H1 (cell line): ENCODE measurements around the gene ZNF805. TPM values are rescaled to one million over a fixed set of nuclear protein-coding genes. Genes with fewer than 3 reads are reported as not detected.

Experiments
- CTCF ChIA-PET: fragments of 300-600 bp; sonication (Branson Sonifier 250); formaldehyde crosslinking; loops from one replicate; lab custom pipeline; 2021; ENCODE audit not compliant: partially characterized antibody; lab: Charles Lee
- POLR2A ChIA-PET: fragments of 300-600 bp; sonication (Branson Sonifier 250); formaldehyde crosslinking; loops from one replicate; lab custom pipeline; 2021; ENCODE audit warnings: inconsistent platforms; ENCODE audit not compliant: partially characterized antibody; lab: Charles Lee
- DNase-seq, 2 experiments: peaks; one replicate each; pipeline versions ENCODE4 v3.0.0 to v3.0.0-alpha.2; 2010 to 2022; ENCODE audit warnings: low spot score in 2 of 2, low read depth in 1 of 2, mixed read lengths in 1 of 2
- FAIRE-seq: peaks from 2 replicates; lab custom pipeline; 2011; peaks lifted over from hg19 to GRCh38; lab: Jason Lieb, UNC
- H2AFZ ChIP-seq: 2 replicates; pipeline ENCODE4 v1.8.1; 2012; ENCODE audit warnings: low read length, inconsistent platforms
- H2AK5ac ChIP-seq: 2 replicates; pipeline ENCODE4 v1.6.1; 2013; ENCODE audit warnings: low read depth, low read length
- H2BK120ac ChIP-seq: replicated peaks from 2 replicates; pipeline ENCODE3; 2013; ENCODE audit warnings: low read depth, low read length, inconsistent platforms
- H2BK12ac ChIP-seq: 2 replicates; pipeline ENCODE4 v1.6.1; 2013; ENCODE audit warnings: low read depth, low read length
- H2BK15ac ChIP-seq: 2 replicates; pipeline ENCODE4 v1.6.1; 2013; ENCODE audit warnings: low read length
- H2BK20ac ChIP-seq: 2 replicates; pipeline ENCODE4 v1.6.1; 2013; ENCODE audit warnings: low read length
- H2BK5ac ChIP-seq: 2 replicates; pipeline ENCODE4 v1.6.1; 2013; ENCODE audit warnings: low read depth, low read length
- H3K14ac ChIP-seq: 2 replicates; pipeline ENCODE4 v1.6.1; 2013; ENCODE audit warnings: inconsistent platforms; ENCODE audit not compliant: insufficient read length
- H3K18ac ChIP-seq: 2 replicates; pipeline ENCODE4 v1.6.1; 2013; ENCODE audit warnings: low read length; ENCODE audit errors: extremely low read depth
- H3K23ac ChIP-seq: 2 replicates; pipeline ENCODE4 v1.6.1; 2013; ENCODE audit warnings: inconsistent platforms; ENCODE audit not compliant: insufficient read length
- H3K23me2 ChIP-seq: 2 replicates; pipeline ENCODE4 v1.6.1; 2013; ENCODE audit warnings: low read depth, low read length
- H3K27ac ChIP-seq: 2 replicates; pipeline ENCODE4 v1.6.1; 2011; ENCODE audit warnings: low read depth, low read length, inconsistent platforms
- H3K27me3 ChIP-seq, 4 experiments: replicated peaks in 1 of 4; 1 replicate in 1 of 4; 2 replicates in 3 of 4; pipeline versions ENCODE4 v1.6.1 to v1.8.1; 2011 to 2013; ENCODE audit warnings: low read length in 3 of 4, mild to moderate bottlenecking in 3 of 4, inconsistent platforms in 2 of 4, mixed read lengths in 2 of 4, moderate library complexity in 1 of 4; ENCODE audit not compliant: control insufficient read depth in 3 of 4, insufficient read depth in 3 of 4; ENCODE audit errors: extremely low read depth in 1 of 4
- H3K36me3 ChIP-seq, 4 experiments: 2 replicates each; pipeline versions ENCODE4 v1.6.1 to v1.8.1; 2011 to 2013; ENCODE audit warnings: mild to moderate bottlenecking in 4 of 4, low read length in 3 of 4, moderate library complexity in 2 of 4, control low read depth in 1 of 4, inconsistent platforms in 1 of 4; ENCODE audit not compliant: insufficient read depth in 4 of 4, control insufficient read depth in 2 of 4
- H3K4ac ChIP-seq: replicated peaks from 2 replicates; pipeline ENCODE3; 2013; ENCODE audit warnings: low read length, low read depth, mixed read lengths, inconsistent platforms; ENCODE audit not compliant: insufficient read length
- H3K4me1 ChIP-seq, 4 experiments: replicated peaks in 1 of 4; 1 replicate in 1 of 4; 2 replicates in 3 of 4; pipeline versions ENCODE4 v1.6.1 to v1.8.1; 2011 to 2013; ENCODE audit warnings: low read length in 3 of 4, inconsistent platforms in 2 of 4, mixed read lengths in 1 of 4; ENCODE audit not compliant: insufficient read depth in 4 of 4, control insufficient read depth in 3 of 4
- H3K4me2 ChIP-seq, 2 experiments: 2 replicates each; pipeline versions ENCODE4 v1.6.1 to v1.8.1; 2011 to 2013; ENCODE audit warnings: low read depth in 2 of 2, low read length in 2 of 2, control low read depth in 1 of 2, inconsistent platforms in 1 of 2, mild to moderate bottlenecking in 1 of 2; ENCODE audit not compliant: insufficient read depth in 1 of 2
- H3K4me3 ChIP-seq, 4 experiments: fragments of 200-600, 300-600 bp in 1 of 4; sonication (generic), shearing (Covaris generic), sonication (Bioruptor Twin) in 1 of 4; 2 replicates each; pipeline versions ENCODE4 v1.5.1 to v1.8.1; 2011 to 2016; ENCODE audit warnings: low read length in 4 of 4, low read depth in 3 of 4, control low read depth in 2 of 4, inconsistent platforms in 2 of 4, mild to moderate bottlenecking in 2 of 4, mixed read lengths in 1 of 4, moderate library complexity in 1 of 4; ENCODE audit not compliant: insufficient read depth in 2 of 4; ENCODE audit errors: extremely low read depth in 1 of 4
- H3K56ac ChIP-seq: replicated peaks from 2 replicates; pipeline ENCODE3; 2013; ENCODE audit warnings: low read depth, mild to moderate bottlenecking, mixed read lengths, low read length, inconsistent platforms; ENCODE audit not compliant: insufficient read length
- H3K79me1 ChIP-seq: 2 replicates; pipeline ENCODE4 v1.6.1; 2013; ENCODE audit warnings: low read depth, low read length, control low read depth
- H3K79me2 ChIP-seq, 2 experiments: 2 replicates each; pipeline versions ENCODE4 v1.6.1 to v1.8.1; 2012 to 2013; ENCODE audit warnings: low read length in 2 of 2, mild to moderate bottlenecking in 2 of 2, inconsistent platforms in 1 of 2; ENCODE audit not compliant: insufficient read depth in 2 of 2, control insufficient read depth in 1 of 2
- H3K9ac ChIP-seq, 4 experiments: replicated peaks in 1 of 4; 1 replicate in 1 of 4; 2 replicates in 3 of 4; pipeline versions ENCODE4 v1.6.1 to v1.8.1; 2011 to 2013; ENCODE audit warnings: low read depth in 3 of 4, low read length in 3 of 4, control low read depth in 2 of 4, mild to moderate bottlenecking in 2 of 4, moderate library complexity in 2 of 4, inconsistent platforms in 1 of 4; ENCODE audit errors: extremely low read depth in 1 of 4
- H3K9me3 ChIP-seq, 2 experiments: 2 replicates each; pipeline versions ENCODE4 v1.6.1 to v1.8.1; 2012 to 2013; ENCODE audit warnings: mild to moderate bottlenecking in 2 of 2, moderate library complexity in 2 of 2, control low read depth in 1 of 2, inconsistent platforms in 1 of 2, low read depth in 1 of 2, low read length in 1 of 2, mixed read lengths in 1 of 2; ENCODE audit not compliant: insufficient read depth in 2 of 2
- H4K20me1 ChIP-seq, 2 experiments: replicated peaks in 1 of 2; 2 replicates each; pipeline versions ENCODE3 to v1.8.1; 2011 to 2013; ENCODE audit warnings: inconsistent platforms in 2 of 2, low read length in 2 of 2, mild to moderate bottlenecking in 1 of 2; ENCODE audit not compliant: insufficient read depth in 2 of 2, control insufficient read depth in 1 of 2
- H4K5ac ChIP-seq: 2 replicates; pipeline ENCODE4 v1.6.1; 2013; ENCODE audit warnings: low read length, low read depth, mixed read lengths, inconsistent platforms; ENCODE audit not compliant: insufficient read length
- H4K8ac ChIP-seq: 2 replicates; pipeline ENCODE4 v1.8.0; 2013; ENCODE audit warnings: mild to moderate bottlenecking, moderate library complexity, low read length, inconsistent platforms; ENCODE audit not compliant: insufficient read depth; ENCODE audit errors: extremely low read depth
- H4K91ac ChIP-seq: replicated peaks from 2 replicates; pipeline ENCODE3; 2013; ENCODE audit warnings: low read length, mixed read lengths, inconsistent platforms; ENCODE audit not compliant: insufficient read length
- ASH2L ChIP-seq: fragments of 200-600, 300-600 bp; sonication (generic); IDR thresholded peaks from one replicate; pipeline ENCODE4 v1.7.1; 2017; ENCODE audit warnings: low read length
- BACH1 ChIP-seq: IDR thresholded peaks from 2 replicates; pipeline ENCODE4 v1.6.1; 2012; ENCODE audit warnings: low read length, improper control_type of control experiment
- BCL11A ChIP-seq, 2 experiments: IDR thresholded peaks; one replicate each; pipeline ENCODE4 v1.6.1; 2011; ENCODE audit warnings: low read depth in 2 of 2, low read length in 2 of 2, mild to moderate bottlenecking in 2 of 2
- CBX5 ChIP-seq: fragments of 300-800, 300-1000 bp; sonication (generic); IDR thresholded peaks from 2 replicates; pipeline ENCODE4 v1.7.1; 2016; ENCODE audit warnings: antibody characterized with exemption, low read length, low read depth
- FOSL1 ChIP-seq: IDR thresholded peaks from 2 replicates; pipeline ENCODE4 v1.6.1; 2011; ENCODE audit warnings: mild to moderate bottlenecking, low read depth, low read length, moderate library complexity; ENCODE audit not compliant: insufficient read depth
- GABPA ChIP-seq: IDR thresholded peaks from 2 replicates; pipeline ENCODE4 v1.6.1; 2011; ENCODE audit warnings: mild to moderate bottlenecking, low read length, moderate library complexity, borderline replicate concordance; ENCODE audit not compliant: insufficient read depth
- GTF2F1 ChIP-seq: IDR thresholded peaks from 2 replicates; pipeline ENCODE4 v1.6.1; 2012; ENCODE audit warnings: low read depth, low read length, improper control_type of control experiment, borderline replicate concordance
- KDM5A ChIP-seq: fragments of 200-600 bp; IDR thresholded peaks from 2 replicates; pipeline ENCODE4 v1.7.1; 2012; ENCODE audit warnings: mild to moderate bottlenecking, low read length, inconsistent platforms, mixed read lengths
- SIRT6 ChIP-seq: IDR thresholded peaks from one replicate; pipeline ENCODE4 v1.7.1; 2012; ENCODE audit warnings: low read length, inconsistent platforms
- SP2 ChIP-seq: IDR thresholded peaks from 2 replicates; pipeline ENCODE4 v1.6.1; 2012; ENCODE audit warnings: mild to moderate bottlenecking, low read length, inconsistent platforms
- TEAD4 ChIP-seq: IDR thresholded peaks from 2 replicates; pipeline ENCODE4 v1.6.1; 2012; ENCODE audit warnings: low read depth, low read length, inconsistent platforms, mixed read lengths
- ZNF274 ChIP-seq: IDR thresholded peaks from 2 replicates; pipeline ENCODE4 v1.7.0; 2012; ENCODE audit warnings: low read length, borderline replicate concordance; ENCODE audit errors: extremely low read depth
- WGBS, 2 experiments: shearing (Covaris generic) in 1 of 2; methylation state at CpG; one replicate each; pipeline versions ENCODE4 v1.1.6 to v1.1.7; 2013 to 2015; ENCODE audit warnings: low lambda C conversion rate in 2 of 2, mixed read lengths in 2 of 2, inconsistent platforms in 1 of 2, low coverage in 1 of 2, missing lambda C conversion rate in 1 of 2; ENCODE audit not compliant: insufficient replicate concordance in 2 of 2, insufficient coverage in 1 of 2, insufficient read length in 1 of 2; ENCODE audit errors: extremely low coverage in 1 of 2, missing lambda C conversion rate in 1 of 2; 5-methylcytosine and 5-hydroxymethylcytosine counted together
- polyA plus RNA-seq, 7 experiments: library from polyadenylated mRNA; depleted of rRNA in 3 of 7; stranded (reverse) in 5 of 7; unstranded in 2 of 7; fragments of >200 nt in 5 of 7; fragments of 200-250 nt in 2 of 7; gene quantifications; 1 replicate in 5 of 7; 2 replicates in 1 of 7; 4 replicates in 1 of 7; pipeline versions ENCODE4 v1.2.1 to v1.2.3, GENCODE V29; 2011 to 2013; ENCODE audit warnings: missing spikeins in 2 of 7, mixed read lengths in 2 of 7
- total RNA-seq: library from RNA; stranded (reverse); fragmentation: NEBNext Ultra II Directional; extraction: Animal tissue kit (Norgen Biotek cat#: 25700); gene quantifications from 2 replicates; pipeline ENCODE4 v1.2.1, GENCODE V29; 2021

ZNF805 gene
- total and polyA plus RNA-seq, 2 of the 8 experiments (the other 6 are each of a cell fraction or from before 2014, with no cell fraction given): 2.3 to 14.8 TPM

- Histone ChIP-seq H3K4me3 (no peak overlapping the region), H3K9me3 (no peaks in the 10 kb centered on the region), H4K20me1 (no peaks in the 10 kb centered on the region), H3K14ac (no peak overlapping the region), H2BK20ac (no peak overlapping the region), H2BK12ac (no peak overlapping the region), H3K79me1 (no peaks in the 10 kb centered on the region), H4K8ac (no peak overlapping the region), H3K23ac (no peak overlapping the region), H2AFZ (no peak overlapping the region), H3K18ac (no peak overlapping the region), H3K27me3 (no peaks in the 10 kb centered on the region), H3K23me2 (peaks cover 10% of the 10 kb centered on the region; the same call in 1 of the 2 replicates), H3K4me1 (peaks cover 0 to 8% (median 0%) of the 10 kb centered on the region in 4 experiments; a peak in 1 of 7 replicates), H2BK5ac (no peak overlapping the region), H3K79me2 (no peaks in the 10 kb centered on the region), H3K4me2 (no peak overlapping the region), H3K36me3 (no peaks in the 10 kb centered on the region), H3K9ac (no peak overlapping the region), H2AK5ac (no peak overlapping the region), H3K56ac (no peak overlapping the region), H2BK15ac (no peak overlapping the region), H3K4ac (no peak overlapping the region), H4K5ac (no peak overlapping the region), H2BK120ac (no peak overlapping the region), H4K91ac (no peak overlapping the region), H3K27ac (no peak overlapping the region)
- TF ChIP-seq ASH2L (no peak), SIRT6 (no peak), ZNF274 (no peak), GTF2F1 (no peak), TEAD4 (no peak), BACH1 (no peak), BCL11A (IDR thresholded peaks at IDR 0.05; ENCODE audit: low read depth in 2 of 2, low read length in 2 of 2) (no peak), KDM5A (no peak), GABPA (no peak), FOSL1 (no peak), CBX5 (no peak), SP2 (no peak)
- no peak for DNase-seq
- FAIRE-seq: no peak
- POLR2A ChIA-PET: interaction anchor here (2.1 kb wide), 1 partner anchor 8 kb away, joined by 7 read pairs; no protein-coding TSS in a partner anchor
- CTCF ChIA-PET: interaction anchor here (0.6 kb wide), 1 partner anchor 34 kb away, joined by 3 read pairs; no protein-coding TSS in a partner anchor
- 88% methylated on average over 5 of the region's 5 CpGs; no CpG with 5 or more reads in 1 of the 2 experiments for WGBS, 2 experiments
Measured at GRCh38 chr19:57227502-57227901, 12.9 kb upstream of the ZNF805 start.
